Keratinocyte (primary cell): ENCODE measurements around the gene GRM7.

Experiments
- EZH2 ChIP-seq: IDR thresholded peaks from one replicate; pipeline ENCODE4 v1.6.1; 2012; ENCODE audit warnings: inconsistent platforms, mild to moderate bottlenecking, low read length, moderate library complexity
- TF ChIP-seq, protein P1 (sequence below), 3 experiments: IDR thresholded peaks in 1 of 3; conservative IDR thresholded peaks in 1 of 3; optimal IDR thresholded peaks in 1 of 3; 2 replicates in 2 of 3; 3 replicates in 1 of 3; pipeline versions ENCODE3 to v1.5.1; 2011; ENCODE audit warnings: low read length in 3 of 3, mild to moderate bottlenecking in 3 of 3, moderate library complexity in 2 of 3, control low read depth in 1 of 3, inconsistent platforms in 1 of 3; ENCODE audit not compliant: insufficient read depth in 2 of 3; ENCODE audit errors: extremely low read depth in 1 of 3

GRCh38 chr3:7779331-7779730 is 918.4 kb downstream of the GRM7 start:
- TF ChIP-seq, protein P1, sequence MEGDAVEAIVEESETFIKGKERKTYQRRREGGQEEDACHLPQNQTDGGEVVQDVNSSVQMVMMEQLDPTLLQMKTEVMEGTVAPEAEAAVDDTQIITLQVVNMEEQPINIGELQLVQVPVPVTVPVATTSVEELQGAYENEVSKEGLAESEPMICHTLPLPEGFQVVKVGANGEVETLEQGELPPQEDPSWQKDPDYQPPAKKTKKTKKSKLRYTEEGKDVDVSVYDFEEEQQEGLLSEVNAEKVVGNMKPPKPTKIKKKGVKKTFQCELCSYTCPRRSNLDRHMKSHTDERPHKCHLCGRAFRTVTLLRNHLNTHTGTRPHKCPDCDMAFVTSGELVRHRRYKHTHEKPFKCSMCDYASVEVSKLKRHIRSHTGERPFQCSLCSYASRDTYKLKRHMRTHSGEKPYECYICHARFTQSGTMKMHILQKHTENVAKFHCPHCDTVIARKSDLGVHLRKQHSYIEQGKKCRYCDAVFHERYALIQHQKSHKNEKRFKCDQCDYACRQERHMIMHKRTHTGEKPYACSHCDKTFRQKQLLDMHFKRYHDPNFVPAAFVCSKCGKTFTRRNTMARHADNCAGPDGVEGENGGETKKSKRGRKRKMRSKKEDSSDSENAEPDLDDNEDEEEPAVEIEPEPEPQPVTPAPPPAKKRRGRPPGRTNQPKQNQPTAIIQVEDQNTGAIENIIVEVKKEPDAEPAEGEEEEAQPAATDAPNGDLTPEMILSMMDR (optimal IDR thresholded peaks at IDR 0.05 in 1 of 3, IDR thresholded peaks at IDR 0.05 in 1 of 3, conservative IDR thresholded peaks at IDR 0.05 in 1 of 3; ENCODE audit: extremely low read depth in 1 of 3, insufficient read depth in 2 of 3, low read length in 3 of 3) = no peak
- no peak for TF ChIP-seq EZH2
